Caki2 (cell line): ENCODE results near the gene AARS2. TPM values are rescaled to one million over a fixed set of nuclear protein-coding genes. Genes with fewer than 3 reads are reported as not detected.
"Not testable (repeated sequence)": the region's sequence is repeated elsewhere in the genome, so short reads cannot be mapped to it uniquely, and the experiment has no call there.

Experiments used
- DNase-seq: peaks from one replicate; pipeline ENCODE4 v3.0.0-alpha.2; 2015; ENCODE audit warnings: low read depth
- in situ Hi-C: cut with HindIII; loops from 2 replicates; pipeline ENCODE4 v1.10.0; 2016; ENCODE audit warnings: low sequenced_read_pairs, low pct_unique_long_range_greater_than_20kb, mixed read lengths
- total RNA-seq: library from RNA; depleted of rRNA; stranded (reverse); fragments of >200 nt; shearing (Covaris generic); gene quantifications from 2 replicates; pipeline ENCODE4 v1.2.3, GENCODE V29; 2014; ENCODE audit warnings: low replicate concordance

The AARS2 gene
- total RNA-seq, 1 experiment from 2014 or later: 23.9 TPM

GRCh38 chr6:44333942-44334341, 20.8 kb upstream of the AARS2 start:
- DNase-seq: no peak
- in situ Hi-C loops: no loop called here

DNA sequence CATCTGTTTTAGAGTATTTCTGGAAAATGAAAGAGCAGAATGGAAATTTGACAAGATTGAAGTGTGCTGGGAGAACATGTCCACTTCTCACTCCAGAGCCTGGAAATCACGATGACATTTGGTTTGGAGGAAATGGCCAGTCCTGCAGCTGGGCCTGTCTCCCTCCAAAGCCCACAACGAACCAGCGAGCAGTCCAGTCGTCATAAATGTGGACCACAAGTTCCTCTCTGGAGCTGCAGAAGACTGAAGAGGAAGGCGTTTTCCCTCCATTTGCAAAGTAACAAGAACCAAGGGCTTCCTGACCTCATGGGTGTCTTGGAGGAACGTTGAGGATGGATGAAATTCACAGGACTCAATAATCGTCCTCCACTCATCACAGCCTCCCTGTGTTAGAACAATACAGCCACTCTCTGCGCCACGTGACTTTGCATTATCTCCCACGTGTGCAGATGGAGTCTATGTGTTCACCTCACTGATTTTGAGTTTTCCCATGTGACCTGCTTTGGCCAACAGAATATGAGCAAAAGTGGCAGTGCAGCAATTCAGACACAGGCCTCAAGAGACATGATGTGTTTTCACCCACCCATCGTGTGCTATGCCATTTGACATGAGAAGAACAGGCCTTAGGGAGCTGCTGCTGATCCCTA, 20.2 kb upstream of the AARS2 start:
- in situ Hi-C loops: no loop called here
- no peak for DNase-seq

GRCh38 chr6:44332585-44332984, 19.4 kb upstream of the AARS2 start:
- in situ Hi-C loops: no loop called here

DNA sequence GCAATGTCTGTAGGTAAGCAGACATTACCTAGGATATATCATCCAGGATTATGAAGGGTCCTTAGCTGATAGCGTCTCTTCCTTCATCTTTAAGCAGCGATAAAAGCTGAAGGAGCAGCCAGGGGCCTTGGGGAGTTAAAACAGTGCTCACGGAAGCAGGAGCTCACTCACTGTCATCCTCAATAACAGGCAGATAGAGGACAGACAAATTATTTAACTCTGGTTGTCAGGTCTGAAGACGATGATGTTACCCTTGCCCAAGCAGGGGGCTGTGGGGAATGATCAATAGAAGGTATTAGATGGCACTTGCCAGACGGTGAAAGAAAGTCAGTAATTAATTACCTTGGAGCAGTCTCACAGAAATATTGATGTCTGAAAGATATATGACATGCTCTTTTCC, 16.7 kb upstream of the AARS2 start:
- DNase-seq: no peak
- in situ Hi-C loops: no loop called here

More at GRCh38 chr6:44332585-44332984, 19.4 kb upstream of the AARS2 start:
- DNase-seq: no peak

DNA sequence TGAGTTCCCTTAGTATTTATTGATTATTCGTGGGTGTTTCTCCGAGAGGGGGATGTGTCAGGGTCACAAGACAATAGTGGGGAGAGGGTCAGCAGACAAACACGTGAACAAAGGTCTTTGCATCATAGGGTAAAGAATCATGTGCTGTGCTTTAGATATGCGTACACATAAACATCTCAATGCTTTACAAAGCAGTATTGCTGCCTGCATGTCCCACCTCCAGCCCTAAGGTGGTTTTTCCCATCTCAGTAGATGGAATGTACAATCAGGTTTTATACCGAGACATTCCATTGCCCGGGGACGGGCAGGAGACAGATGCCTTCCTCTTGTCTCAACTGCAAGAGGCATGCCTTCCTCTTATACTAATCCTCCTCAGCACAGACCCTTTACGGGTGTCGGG, 15.1 kb upstream of the AARS2 start:
- in situ Hi-C loops, DNase-seq: not testable (repeated sequence)

GRCh38 chr6:44327760-44328159, 14.6 kb upstream of the AARS2 start:
- in situ Hi-C loops: no loop called here

GRCh38 chr6:44327096-44327495, 13.9 kb upstream of the AARS2 start:
- in situ Hi-C loops: no loop called here

More at GRCh38 chr6:44327760-44328159, 14.6 kb upstream of the AARS2 start:
- DNase-seq: no peak

GRCh38 chr6:44321210-44321609, 8.1 kb upstream of the AARS2 start:
- DNase-seq: no peak
- in situ Hi-C loops: no loop called here

More at GRCh38 chr6:44327096-44327495, 13.9 kb upstream of the AARS2 start:
- DNase-seq: no peak

- not testable (repeated sequence) for DNase-seq
These were observed 4.0 kb upstream of the AARS2 start for GRCh38 chr6:44317136-44317631.

GRCh38 chr6:44316481-44316880, 3.3 kb upstream of the AARS2 start:
- in situ Hi-C loops: no loop called here
- no peak for DNase-seq

More at GRCh38 chr6:44317136-44317631, 4.0 kb upstream of the AARS2 start:
- in situ Hi-C loops: not testable (repeated sequence)

DNA sequence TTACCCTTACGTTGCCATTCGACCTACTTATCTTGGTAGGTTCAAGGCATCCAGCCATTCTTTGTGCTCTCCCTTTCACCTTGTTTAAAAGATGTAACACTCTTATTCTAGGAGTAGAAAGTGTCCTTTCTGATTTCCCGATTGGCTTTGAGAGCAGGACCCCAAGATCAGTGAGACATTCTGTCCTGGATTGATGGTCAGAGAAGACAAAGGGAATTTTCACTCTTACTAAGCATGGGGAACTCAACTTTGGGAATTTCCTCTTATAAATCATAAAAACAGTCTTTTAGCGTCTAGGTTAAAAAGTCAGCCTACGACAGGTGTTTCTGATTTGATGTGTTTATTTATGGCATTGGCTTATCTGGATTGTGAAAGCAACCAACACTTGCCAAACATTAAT, 2.8 kb upstream of the AARS2 start:
- in situ Hi-C loops: no loop called here
- no peak for DNase-seq

DNA sequence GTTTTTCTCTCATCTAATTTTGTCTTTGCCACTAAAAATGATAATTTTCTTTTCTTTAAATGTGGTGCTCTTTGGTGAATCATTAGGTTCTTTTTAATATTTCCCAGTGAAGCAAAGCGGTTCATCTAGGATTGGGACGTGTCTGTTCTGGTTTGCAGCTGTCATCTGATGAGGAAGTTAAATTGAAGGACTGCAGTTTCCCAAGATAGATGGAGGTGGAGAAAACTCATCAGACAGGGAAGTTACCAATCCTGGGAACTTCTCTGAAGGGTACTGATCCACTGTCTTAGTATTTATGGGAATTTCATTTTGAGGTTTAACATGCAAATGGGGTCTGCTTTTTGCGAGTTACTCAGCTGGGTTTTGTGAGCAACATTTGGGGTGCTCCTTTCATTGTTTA, 2.4 kb upstream of the AARS2 start:
- no peak for DNase-seq
- in situ Hi-C loops: no loop called here

DNA sequence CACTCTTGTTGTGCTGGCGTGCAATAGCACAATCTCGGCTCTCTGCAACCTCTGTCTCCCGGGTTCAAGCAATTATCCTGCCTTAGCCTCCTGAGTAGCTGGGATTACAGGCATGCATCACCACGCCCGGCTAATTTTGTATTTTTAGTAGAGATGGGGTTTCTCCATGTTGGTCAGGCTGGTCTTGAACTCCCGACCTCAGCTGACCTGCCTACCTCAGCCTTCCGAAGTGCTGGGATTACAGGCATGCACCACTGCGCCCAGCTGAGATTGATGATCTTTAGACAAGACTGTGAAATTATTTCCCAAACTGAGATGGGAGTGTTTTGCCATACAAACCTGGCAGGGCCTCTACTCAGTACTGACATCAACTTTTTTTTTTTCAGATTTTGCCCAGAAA, 1.5 kb upstream of the AARS2 start:
- not testable (repeated sequence) for DNase-seq

DNA sequence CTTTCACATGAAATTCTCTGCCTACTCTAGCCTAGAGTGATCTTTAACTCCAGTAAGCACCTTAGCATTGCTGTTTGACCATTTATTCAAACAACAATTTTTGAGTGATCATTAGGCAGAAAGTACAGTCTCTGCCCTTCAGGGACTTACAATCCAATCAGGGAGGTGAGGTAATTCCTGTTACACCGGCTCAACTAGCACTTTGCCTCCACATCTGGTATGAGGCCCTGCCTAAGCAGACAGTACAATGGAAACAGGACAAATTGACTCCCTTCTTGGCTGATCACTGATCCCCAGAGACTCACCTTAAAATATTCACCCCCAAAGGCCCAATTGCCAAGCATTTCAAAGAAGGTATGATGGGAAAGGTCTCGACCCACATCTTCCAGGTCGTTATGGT, 1.4 kb downstream of the AARS2 start:
- in situ Hi-C loops: no loop called here
- no peak for DNase-seq

More for the DNA sequence above, 1.5 kb upstream of the AARS2 start:
- in situ Hi-C loops: not testable (repeated sequence)

DNA sequence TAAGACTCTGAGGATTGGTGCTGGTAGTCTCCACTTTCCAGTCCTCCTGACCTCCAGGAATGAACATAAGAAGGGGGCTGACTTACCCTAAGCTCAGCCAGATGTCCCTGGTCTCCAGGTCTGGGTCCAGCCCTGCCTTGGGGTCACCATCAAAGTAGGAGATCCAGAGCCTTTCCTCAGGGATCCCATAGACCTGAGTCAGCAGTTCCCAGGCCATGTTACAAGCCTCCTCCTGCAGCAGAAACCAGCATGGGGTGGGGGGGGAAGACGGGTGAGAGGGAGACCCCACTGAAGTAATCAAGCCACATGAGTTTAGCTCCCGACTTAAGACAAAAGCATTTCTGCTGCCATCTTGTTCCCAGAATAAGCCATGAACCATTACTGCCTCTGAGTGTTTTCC, 1.8 kb downstream of the AARS2 start:
- no peak for DNase-seq
- in situ Hi-C loops: no loop called here

GRCh38 chr6:44310241-44310640, 2.9 kb downstream of the AARS2 start:
- no peak for DNase-seq
- in situ Hi-C loops: no loop called here

- in situ Hi-C loops: no loop called here
- DNase-seq: no peak
These were observed 3.5 kb downstream of the AARS2 start for GRCh38 chr6:44309631-44310030.

DNA sequence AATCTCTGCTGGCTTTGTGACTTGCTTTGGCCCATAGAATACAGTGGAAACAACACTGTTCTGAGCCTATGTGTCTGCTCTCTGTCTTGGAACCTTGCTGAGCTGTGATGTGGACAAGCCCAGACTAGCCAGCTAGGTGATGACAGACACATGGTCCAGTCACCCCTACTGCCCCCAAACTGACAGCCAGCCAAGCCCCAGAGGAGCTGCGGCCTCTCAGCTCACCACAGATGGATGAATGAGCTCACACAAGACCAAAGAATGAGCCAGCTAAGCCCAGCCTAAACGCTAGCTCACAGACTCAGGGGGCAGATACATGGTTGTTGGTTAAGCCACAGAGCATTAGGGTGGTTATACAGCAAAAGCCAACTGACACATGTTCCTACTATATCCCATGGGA, 4.1 kb downstream of the AARS2 start:
- no peak for DNase-seq
- in situ Hi-C loops: no loop called here

GRCh38 chr6:44307217-44307616, 5.9 kb downstream of the AARS2 start:
- in situ Hi-C loops: no loop called here
- no peak for DNase-seq

GRCh38 chr6:44306710-44307109, 6.4 kb downstream of the AARS2 start:
- in situ Hi-C loops: no loop called here
- DNase-seq: no peak
